Keratinocyte (primary cell): Measurements from ENCODE around the gene TMEM163.

Experiments used
- CTCF ChIP-seq, 3 experiments: IDR thresholded peaks in 1 of 3; conservative IDR thresholded peaks in 1 of 3; optimal IDR thresholded peaks in 1 of 3; 2 replicates in 2 of 3; 3 replicates in 1 of 3; pipeline versions ENCODE3 to v1.5.1; 2011; ENCODE audit warnings: low read length in 3 of 3, mild to moderate bottlenecking in 3 of 3, moderate library complexity in 2 of 3, control low read depth in 1 of 3, inconsistent platforms in 1 of 3; ENCODE audit not compliant: insufficient read depth in 2 of 3; ENCODE audit errors: extremely low read depth in 1 of 3
- EZH2 ChIP-seq: IDR thresholded peaks from one replicate; pipeline ENCODE4 v1.6.1; 2012; ENCODE audit warnings: inconsistent platforms, mild to moderate bottlenecking, low read length, moderate library complexity

- TF ChIP-seq CTCF (optimal IDR thresholded peaks at IDR 0.05 in 1 of 3, IDR thresholded peaks at IDR 0.05 in 1 of 3, conservative IDR thresholded peaks at IDR 0.05 in 1 of 3; ENCODE audit: extremely low read depth in 1 of 3, insufficient read depth in 2 of 3, low read length in 3 of 3): no peak
- no peak for TF ChIP-seq EZH2
Measured at GRCh38 chr2:134518101-134518500, 200.7 kb downstream of the TMEM163 start.
